Endothelial cell of umbilical vein (primary cell): ENCODE data around the gene C15orf39. TPM values are rescaled to one million over a fixed set of nuclear protein-coding genes. Genes with fewer than 3 reads are reported as not detected.

Source experiments
- BruUV-seq: library from RNA; stranded (reverse); fragments of 400-500 nt; replicated peaks from 2 replicates; lab custom pipeline; 2021; lab: Mats Ljungman, UMichigan
- CTCF ChIA-PET: fragments of 300-600, 350-600 bp; sonication (Branson Sonifier 250); formaldehyde crosslinking; loops from one replicate; lab custom pipeline; 2021; ENCODE audit warnings: antibody characterized with exemption, inconsistent platforms; lab: Charles Lee
- POLR2A ChIA-PET: fragments of 300-600, 350-600 bp; sonication (Branson Sonifier 250); formaldehyde crosslinking; loops from one replicate; lab custom pipeline; 2021; ENCODE audit warnings: antibody characterized with exemption, inconsistent platforms; lab: Charles Lee
- DNase-seq: peaks from one replicate; pipeline ENCODE4 v3.0.0-alpha.2; 2011; ENCODE audit warnings: low read depth, low spot score
- FAIRE-seq: peaks from 2 replicates; lab custom pipeline; 2011; peaks lifted over from hg19 to GRCh38; lab: Jason Lieb, UNC
- H2AFZ ChIP-seq: 2 replicates; pipeline ENCODE4 v1.6.0; 2012; ENCODE audit warnings: low read depth, low read length, control low read depth, inconsistent platforms
- H3K27ac ChIP-seq: 2 replicates; pipeline ENCODE4 v1.5.1; 2011; ENCODE audit warnings: low read depth, mild to moderate bottlenecking, control low read depth, low read length, moderate library complexity; ENCODE audit not compliant: insufficient read depth
- H3K27me3 ChIP-seq, 2 experiments: 2 replicates each; pipeline versions ENCODE4 v1.6.0 to v1.6.1; 2011; ENCODE audit warnings: low read length in 2 of 2, mixed read lengths in 1 of 2; ENCODE audit not compliant: control insufficient read depth in 2 of 2, insufficient read depth in 2 of 2
- H3K36me3 ChIP-seq, 2 experiments: 2 replicates in 1 of 2; 3 replicates in 1 of 2; pipeline ENCODE4 v1.5.1; 2011; ENCODE audit warnings: low read length in 2 of 2, mild to moderate bottlenecking in 1 of 2, moderate library complexity in 1 of 2; ENCODE audit not compliant: control insufficient read depth in 2 of 2, insufficient read depth in 2 of 2; ENCODE audit errors: extremely low read depth in 1 of 2
- H3K4me1 ChIP-seq: 3 replicates; pipeline ENCODE4 v1.5.1; 2011; ENCODE audit warnings: mild to moderate bottlenecking, low read length; ENCODE audit not compliant: control insufficient read depth, insufficient read depth; ENCODE audit errors: extremely low read depth
- H3K4me2 ChIP-seq: 2 replicates; pipeline ENCODE4 v1.6.1; 2011; ENCODE audit warnings: low read length, control low read depth, mixed read lengths; ENCODE audit not compliant: insufficient read depth
- H3K4me3 ChIP-seq, 3 experiments: fragments of 200-600 bp in 1 of 3; sonication (generic), shearing (Covaris generic) in 1 of 3; replicated peaks in 1 of 3; 2 replicates each; pipeline ENCODE4 v1.5.1; 2011 to 2016; ENCODE audit warnings: control low read depth in 3 of 3, low read length in 3 of 3, mild to moderate bottlenecking in 2 of 3, inconsistent platforms in 1 of 3, low read depth in 1 of 3, moderate library complexity in 1 of 3; ENCODE audit not compliant: insufficient read depth in 1 of 3
- H3K79me2 ChIP-seq: 2 replicates; pipeline ENCODE4 v1.6.0; 2012; ENCODE audit warnings: low read length, inconsistent platforms; ENCODE audit not compliant: control insufficient read depth, insufficient read depth
- H3K9ac ChIP-seq: replicated peaks from 2 replicates; pipeline ENCODE3; 2011; ENCODE audit warnings: low read length, control low read depth; ENCODE audit not compliant: insufficient read depth; ENCODE audit errors: extremely low read depth
- H3K9me1 ChIP-seq: replicated peaks from 3 replicates; pipeline ENCODE4 v1.6.0; 2011; ENCODE audit warnings: mild to moderate bottlenecking, low read length; ENCODE audit not compliant: control insufficient read depth, insufficient read depth; ENCODE audit errors: extremely low read depth
- H3K9me3 ChIP-seq: replicated peaks from 2 replicates; pipeline ENCODE4 v1.5.1; 2012; ENCODE audit warnings: low read length, inconsistent platforms; ENCODE audit not compliant: control insufficient read depth, insufficient read depth
- H4K20me1 ChIP-seq: replicated peaks from 2 replicates; pipeline ENCODE3; 2011; ENCODE audit warnings: mild to moderate bottlenecking, low read length; ENCODE audit not compliant: control insufficient read depth, insufficient read depth; ENCODE audit errors: extremely low read depth
- CTCF ChIP-seq, 2 donors: IDR thresholded peaks; 1 replicate in 1 of 2; 2 replicates in 1 of 2; pipeline ENCODE4 v1.5.1; 2011; ENCODE audit warnings: low read length in 2 of 2, mild to moderate bottlenecking in 2 of 2, moderate library complexity in 2 of 2, control low read depth in 1 of 2, inconsistent platforms in 1 of 2, low read depth in 1 of 2; ENCODE audit not compliant: insufficient read depth in 1 of 2; ENCODE audit errors: extremely low read depth in 1 of 2
- EZH2 ChIP-seq: IDR thresholded peaks from 2 replicates; pipeline ENCODE4 v1.6.1; 2012; ENCODE audit warnings: borderline replicate concordance, low read depth, mild to moderate bottlenecking, moderate library complexity, low read length, inconsistent platforms; ENCODE audit not compliant: severe bottlenecking
- FOS ChIP-seq: IDR thresholded peaks from 2 replicates; pipeline ENCODE4 v1.6.1; 2011; ENCODE audit warnings: mild to moderate bottlenecking, low read length, moderate library complexity, borderline replicate concordance; ENCODE audit not compliant: insufficient read depth
- GATA2 ChIP-seq: IDR thresholded peaks from 2 replicates; pipeline ENCODE4 v1.7.0; 2011; ENCODE audit warnings: low read depth, mild to moderate bottlenecking, moderate library complexity, mixed read lengths, low read length; ENCODE audit not compliant: insufficient read length, insufficient read depth
- JUN ChIP-seq: IDR thresholded peaks from 2 replicates; pipeline ENCODE4 v1.6.1; 2011; ENCODE audit warnings: borderline replicate concordance, low read depth; ENCODE audit not compliant: insufficient read length, insufficient read depth
- MAX ChIP-seq: IDR thresholded peaks from 2 replicates; pipeline ENCODE4 v1.6.1; 2011; ENCODE audit not compliant: insufficient read depth, insufficient read length
- MYC ChIP-seq: IDR thresholded peaks from one replicate; pipeline ENCODE4 v1.6.1; 2011; ENCODE audit warnings: mild to moderate bottlenecking, low read depth, low read length
- POLR2A ChIP-seq: IDR thresholded peaks from 2 replicates; pipeline ENCODE4 v1.6.1; 2012; ENCODE audit warnings: low read depth, mild to moderate bottlenecking, control low read depth, low read length
- POLR2AphosphoS5 ChIP-seq: IDR thresholded peaks from 2 replicates; pipeline ENCODE4 v1.6.1; 2012; ENCODE audit warnings: low read depth, mild to moderate bottlenecking, control low read depth, low read length, moderate library complexity; ENCODE audit not compliant: insufficient read depth
- dilution Hi-C: fragments of 300-500 bp; cut with MboI; formaldehyde crosslinking; loops from one replicate; pipeline ENCODE4 v1.15.0; 2019; ENCODE audit warnings: low sequenced_read_pairs; ENCODE audit not compliant: extremely low pct_ligation_motif_present
- intact Hi-C: fragments of 100-400 bp; cut with micrococcal nuclease; formaldehyde crosslinking; loops from one replicate; pipeline ENCODE4 v1.10.0; 2022
- polyA plus RNA-seq, 4 experiments: library from polyadenylated mRNA; depleted of rRNA in 3 of 4; stranded (reverse) in 3 of 4; unstranded in 1 of 4; fragments of >200 nt; gene quantifications; 2 replicates each; pipeline versions ENCODE4 v1.2.1 to v1.2.3, GENCODE V29; 2011 to 2012; ENCODE audit warnings: missing spikeins in 1 of 4
- total RNA-seq: library from RNA; stranded (reverse); gene quantifications from 2 replicates; pipeline ENCODE4 v1.2.3, GENCODE V29; 2021

The C15orf39 gene
- total and polyA plus RNA-seq, 2 donors (not counting 3 experiments of a cell fraction or from before 2014, with no cell fraction given), result 14.8 to 36.1 TPM

GRCh38 chr15:75235051-75235673 is 33.5 kb downstream of the C15orf39 start:
- H3K79me2 ChIP-seq, result no peaks in the 10 kb centered on the region
- H3K9me1 ChIP-seq, result no peaks in the 10 kb centered on the region
- no peak overlapping the region for H3K27ac ChIP-seq
- H3K9ac ChIP-seq, result no peak overlapping the region
- DNase-seq (no peak), FAIRE-seq (no peak)
- H2AFZ ChIP-seq, result no peak overlapping the region
- BruUV-seq, result no TSS peak
- ChIA-PET CTCF (no interaction called here), POLR2A (no interaction called here)
- H3K36me3 ChIP-seq, result no peaks in the 10 kb centered on the region
- H3K4me2 ChIP-seq, result no peak overlapping the region
- intact Hi-C loops (no loop called here), dilution Hi-C loops (no loop called here)
- TF ChIP-seq POLR2AphosphoS5 (no peak), JUN (no peak), FOS (no peak), GATA2 (no peak), EZH2 (no peak), MYC (no peak), CTCF (IDR thresholded peaks at IDR 0.05; ENCODE audit: extremely low read depth in 1 of 2, insufficient read depth in 1 of 2, low read depth in 1 of 2, low read length in 2 of 2) (no peak), MAX (no peak), POLR2A (no peak)
- no peak overlapping the region for H3K4me3 ChIP-seq
- no peaks in the 10 kb centered on the region for H3K9me3 ChIP-seq
- no peaks in the 10 kb centered on the region for H3K4me1 ChIP-seq
- no peaks in the 10 kb centered on the region for H4K20me1 ChIP-seq
- H3K27me3 ChIP-seq, result peaks cover 4 to 6% of the 10 kb centered on the region in 2 experiments
